VCaP (cell line): Measurements from ENCODE around the gene NIPSNAP2.
"Not testable (repeated sequence)": the region's sequence is repeated elsewhere in the genome, so short reads cannot be mapped to it uniquely, and the experiment has no call there.

Experiments used
- H3K27ac ChIP-seq: fragments of 450-650 bp; 2 replicates; pipeline ENCODE4 v1.5.1; 2017
- CTCF ChIP-seq: fragments of 450-650 bp; conservative IDR thresholded peaks from 2 replicates; pipeline ENCODE4 v1.5.1; 2017; ENCODE audit warnings: mild to moderate bottlenecking, moderate library complexity

The NIPSNAP2 gene

GRCh38 chr7:56033671-56034432, 69.5 kb downstream of the NIPSNAP2 start:
- peak overlapping the region; percentile 91 for H3K27ac ChIP-seq
- TF ChIP-seq CTCF, result peak; percentile 41

- no peak overlapping the region for H3K27ac ChIP-seq
Measured at GRCh38 chr7:56040730-56041129, 76.3 kb downstream of the NIPSNAP2 start.

GRCh38 chr7:56045758-56046157, 81.4 kb downstream of the NIPSNAP2 start:
- not testable (repeated sequence) for H3K27ac ChIP-seq

More at GRCh38 chr7:56040730-56041129, 76.3 kb downstream of the NIPSNAP2 start:
- no peak for TF ChIP-seq CTCF

GRCh38 chr7:56046721-56047445, 82.5 kb downstream of the NIPSNAP2 start:
- H3K27ac ChIP-seq, result peak overlapping the region; percentile 95

GRCh38 chr7:56047446-56048116, 83.2 kb downstream of the NIPSNAP2 start:
- H3K27ac ChIP-seq, result peak overlapping the region; percentile 95

More at GRCh38 chr7:56046721-56047445, 82.5 kb downstream of the NIPSNAP2 start:
- TF ChIP-seq CTCF, result no peak

- TF ChIP-seq CTCF, result no peak
- peak overlapping the region; percentile 95 for H3K27ac ChIP-seq
Measured at GRCh38 chr7:56048245-56048644, 83.9 kb downstream of the NIPSNAP2 start.

GRCh38 chr7:56048763-56049162, 84.4 kb downstream of the NIPSNAP2 start:
- peak overlapping the region; percentile 95 for H3K27ac ChIP-seq
- peak; percentile 27 for TF ChIP-seq CTCF
